Right lobe of liver (tissue), 4 donors: Measurements from ENCODE around the gene IGFL1.

Source experiments
- POLR2A ChIP-seq: fragments of 450-650 bp; IDR thresholded peaks from one replicate; pipeline ENCODE4 v1.6.1; 2017; ENCODE audit warnings: antibody characterized with exemption, mild to moderate bottlenecking
- TF ChIP-seq, protein P1 (sequence below), 4 donors: fragments of 200-600 bp in 3 of 4; fragments of 450-650 bp in 1 of 4; IDR thresholded peaks; one replicate each; pipeline versions ENCODE4 v1.5.1 to v1.8.0; 2016 to 2022; ENCODE audit warnings: antibody characterized with exemption in 4 of 4, mild to moderate bottlenecking in 2 of 4
- donor health status: DM: no; HTN: no; CAD: no.
- donor health status: DM: no; HTN: no; CAD: no.
- donor health status: DM: no; HTN: yes; CAD: no.

DNA sequence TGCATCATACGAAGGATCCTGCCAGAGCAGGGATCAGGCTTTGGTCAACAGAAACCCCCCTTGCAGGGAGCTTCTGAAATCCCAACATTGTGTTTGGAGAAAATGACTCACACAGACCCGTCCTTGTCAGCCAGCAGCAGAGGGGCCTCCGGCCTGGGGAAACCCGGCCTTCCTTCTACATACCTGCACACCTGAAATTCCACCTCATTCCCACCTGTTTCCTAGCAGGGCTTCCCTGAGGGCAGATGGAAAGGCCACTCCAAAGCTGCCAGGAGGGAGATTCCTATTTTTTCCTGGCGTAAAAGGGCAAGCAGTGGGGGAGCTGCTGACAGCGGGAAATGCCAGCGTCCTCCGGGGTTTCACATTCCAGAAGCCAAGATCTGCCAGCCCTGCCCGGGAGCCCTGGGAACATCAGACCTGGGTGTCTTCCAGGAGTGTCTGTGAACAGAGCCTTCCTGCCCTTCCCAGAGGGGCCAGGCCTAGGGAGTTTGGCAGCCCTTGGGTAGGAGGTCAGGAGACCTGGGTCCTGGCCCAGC, 3.0 kb upstream of the IGFL1 start:
- TF ChIP-seq, protein P1, sequence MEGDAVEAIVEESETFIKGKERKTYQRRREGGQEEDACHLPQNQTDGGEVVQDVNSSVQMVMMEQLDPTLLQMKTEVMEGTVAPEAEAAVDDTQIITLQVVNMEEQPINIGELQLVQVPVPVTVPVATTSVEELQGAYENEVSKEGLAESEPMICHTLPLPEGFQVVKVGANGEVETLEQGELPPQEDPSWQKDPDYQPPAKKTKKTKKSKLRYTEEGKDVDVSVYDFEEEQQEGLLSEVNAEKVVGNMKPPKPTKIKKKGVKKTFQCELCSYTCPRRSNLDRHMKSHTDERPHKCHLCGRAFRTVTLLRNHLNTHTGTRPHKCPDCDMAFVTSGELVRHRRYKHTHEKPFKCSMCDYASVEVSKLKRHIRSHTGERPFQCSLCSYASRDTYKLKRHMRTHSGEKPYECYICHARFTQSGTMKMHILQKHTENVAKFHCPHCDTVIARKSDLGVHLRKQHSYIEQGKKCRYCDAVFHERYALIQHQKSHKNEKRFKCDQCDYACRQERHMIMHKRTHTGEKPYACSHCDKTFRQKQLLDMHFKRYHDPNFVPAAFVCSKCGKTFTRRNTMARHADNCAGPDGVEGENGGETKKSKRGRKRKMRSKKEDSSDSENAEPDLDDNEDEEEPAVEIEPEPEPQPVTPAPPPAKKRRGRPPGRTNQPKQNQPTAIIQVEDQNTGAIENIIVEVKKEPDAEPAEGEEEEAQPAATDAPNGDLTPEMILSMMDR (IDR thresholded peaks at IDR 0.05): no peak
- TF ChIP-seq POLR2A: no peak
